Parathyroid adenoma (tissue), 2 donors: ENCODE data around the gene LENG9.

Experiments used
- H2AFZ ChIP-seq: fragments of 300-600 bp; sonication (generic); one replicate; pipeline ENCODE4 v1.7.0; 2017; ENCODE audit warnings: antibody characterized with exemption, mild to moderate bottlenecking
- H3K27ac ChIP-seq: fragments of 300-600 bp; sonication (generic); one replicate; pipeline ENCODE4 v1.7.0; 2017
- H3K27me3 ChIP-seq: fragments of 300-600 bp; sonication (generic); one replicate; pipeline ENCODE4 v1.7.0; 2017; ENCODE audit warnings: low read length; ENCODE audit not compliant: control insufficient read depth, insufficient read depth
- H3K36me3 ChIP-seq: fragments of 300-600 bp; sonication (generic); one replicate; pipeline ENCODE4 v1.7.0; 2017; ENCODE audit warnings: low read length; ENCODE audit not compliant: control insufficient read depth, insufficient read depth
- H3K4me1 ChIP-seq: fragments of 300-600 bp; sonication (generic); one replicate; pipeline ENCODE4 v1.7.0; 2017; ENCODE audit warnings: control low read depth
- H3K4me2 ChIP-seq: fragments of 300-600 bp; sonication (generic); one replicate; pipeline ENCODE4 v1.7.0; 2017; ENCODE audit warnings: low read length
- H3K4me3 ChIP-seq: fragments of 300-600 bp; sonication (generic); one replicate; pipeline ENCODE4 v1.7.0; 2017; ENCODE audit warnings: low read depth, low read length
- H3K79me2 ChIP-seq: fragments of 300-600 bp; sonication (generic); one replicate; pipeline ENCODE4 v1.7.0; 2017; ENCODE audit warnings: control low read depth
- H3K9ac ChIP-seq: fragments of 300-600 bp; sonication (generic); one replicate; pipeline ENCODE4 v1.7.0; 2017; ENCODE audit warnings: mild to moderate bottlenecking
- H3K9me3 ChIP-seq: fragments of 300-600 bp; sonication (generic); one replicate; pipeline ENCODE4 v1.7.0; 2017; ENCODE audit warnings: low read length; ENCODE audit not compliant: control insufficient read depth
- TF ChIP-seq, protein P1 (sequence below): fragments of 300-600 bp; sonication (generic); IDR thresholded peaks from one replicate; pipeline ENCODE4 v1.7.0; 2017; ENCODE audit warnings: antibody characterized with exemption, mild to moderate bottlenecking
- donor health status: primary hyperparathyroidism.

Gene LENG9

DNA sequence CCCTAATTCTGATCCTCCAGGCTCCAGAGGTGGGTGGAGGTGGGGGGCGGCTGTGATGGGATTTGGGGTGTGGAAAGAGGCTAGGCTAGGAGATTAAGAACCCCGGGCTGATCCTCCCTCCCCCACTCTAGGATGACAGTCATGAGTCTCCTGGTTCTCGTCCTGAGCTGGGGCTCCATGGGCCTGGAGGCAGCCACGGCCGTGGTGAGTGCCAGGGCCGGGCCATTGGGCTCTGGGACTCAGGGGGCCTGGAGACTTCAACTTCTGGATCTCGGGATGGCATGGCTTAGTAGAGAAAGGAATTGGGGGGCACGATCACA, 34.4 kb downstream of the LENG9 start:
- Histone ChIP-seq H3K27ac (no peak overlapping the region), H3K4me1 (peaks cover 3% of the 10 kb centered on the region), H2AFZ (no peak overlapping the region), H3K4me3 (no peak overlapping the region), H3K9ac (no peak overlapping the region), H3K27me3 (no peaks in the 10 kb centered on the region), H3K36me3 (no peaks in the 10 kb centered on the region), H3K79me2 (no peaks in the 10 kb centered on the region), H3K9me3 (no peaks in the 10 kb centered on the region), H3K4me2 (no peak overlapping the region)
- TF ChIP-seq, protein P1, sequence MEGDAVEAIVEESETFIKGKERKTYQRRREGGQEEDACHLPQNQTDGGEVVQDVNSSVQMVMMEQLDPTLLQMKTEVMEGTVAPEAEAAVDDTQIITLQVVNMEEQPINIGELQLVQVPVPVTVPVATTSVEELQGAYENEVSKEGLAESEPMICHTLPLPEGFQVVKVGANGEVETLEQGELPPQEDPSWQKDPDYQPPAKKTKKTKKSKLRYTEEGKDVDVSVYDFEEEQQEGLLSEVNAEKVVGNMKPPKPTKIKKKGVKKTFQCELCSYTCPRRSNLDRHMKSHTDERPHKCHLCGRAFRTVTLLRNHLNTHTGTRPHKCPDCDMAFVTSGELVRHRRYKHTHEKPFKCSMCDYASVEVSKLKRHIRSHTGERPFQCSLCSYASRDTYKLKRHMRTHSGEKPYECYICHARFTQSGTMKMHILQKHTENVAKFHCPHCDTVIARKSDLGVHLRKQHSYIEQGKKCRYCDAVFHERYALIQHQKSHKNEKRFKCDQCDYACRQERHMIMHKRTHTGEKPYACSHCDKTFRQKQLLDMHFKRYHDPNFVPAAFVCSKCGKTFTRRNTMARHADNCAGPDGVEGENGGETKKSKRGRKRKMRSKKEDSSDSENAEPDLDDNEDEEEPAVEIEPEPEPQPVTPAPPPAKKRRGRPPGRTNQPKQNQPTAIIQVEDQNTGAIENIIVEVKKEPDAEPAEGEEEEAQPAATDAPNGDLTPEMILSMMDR, result no peak

DNA sequence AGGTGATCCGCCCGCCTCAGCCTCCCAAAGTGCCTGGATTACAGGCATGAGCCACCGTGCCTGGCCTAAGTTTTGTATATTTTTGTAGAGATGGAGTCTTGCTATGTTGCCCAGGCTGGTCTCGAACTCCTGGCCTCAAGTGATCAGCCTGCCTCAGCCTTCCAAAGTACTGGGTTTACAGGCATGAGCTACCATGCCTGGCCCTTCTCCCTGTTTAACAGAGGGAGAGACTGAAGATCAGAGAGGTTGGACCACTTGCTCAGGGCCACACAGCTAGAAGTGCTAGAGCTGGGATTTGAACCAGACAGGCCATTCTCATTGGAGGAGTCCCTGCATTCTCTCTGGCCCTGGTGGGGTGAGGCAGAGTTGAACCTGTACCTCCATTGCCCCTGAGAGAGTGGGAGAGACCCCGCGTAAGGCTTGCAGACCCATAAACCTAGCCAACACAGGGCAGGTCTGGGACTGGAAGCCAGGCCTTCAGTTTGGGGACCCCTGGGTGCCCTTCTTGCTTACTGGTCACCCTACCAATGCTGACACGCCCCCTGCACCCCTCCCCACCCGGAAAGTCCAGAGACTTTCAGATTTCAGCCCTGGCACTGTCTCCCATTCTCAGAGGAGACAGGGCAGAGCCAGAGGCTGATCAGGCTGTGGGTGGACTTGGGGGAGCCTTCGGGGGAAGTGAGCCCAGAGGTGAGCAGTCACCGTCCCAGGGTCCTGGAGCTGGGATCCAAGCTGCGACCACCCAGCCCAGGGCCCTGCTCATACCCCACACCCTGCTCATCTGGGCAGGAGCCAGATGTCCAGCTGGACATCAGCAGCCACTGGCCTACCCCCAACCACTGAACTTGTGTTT, 35.0 kb downstream of the LENG9 start:
- Histone ChIP-seq H3K4me3 (no peak overlapping the region), H3K36me3 (no peaks in the 10 kb centered on the region), H3K79me2 (no peaks in the 10 kb centered on the region), H2AFZ (no peak overlapping the region), H3K4me1 (peaks cover 3% of the 10 kb centered on the region), H3K27me3 (no peaks in the 10 kb centered on the region), H3K4me2 (no peak overlapping the region), H3K9ac (no peak overlapping the region), H3K27ac (no peak overlapping the region), H3K9me3 (no peaks in the 10 kb centered on the region)
- TF ChIP-seq, protein P1, result no peak

DNA sequence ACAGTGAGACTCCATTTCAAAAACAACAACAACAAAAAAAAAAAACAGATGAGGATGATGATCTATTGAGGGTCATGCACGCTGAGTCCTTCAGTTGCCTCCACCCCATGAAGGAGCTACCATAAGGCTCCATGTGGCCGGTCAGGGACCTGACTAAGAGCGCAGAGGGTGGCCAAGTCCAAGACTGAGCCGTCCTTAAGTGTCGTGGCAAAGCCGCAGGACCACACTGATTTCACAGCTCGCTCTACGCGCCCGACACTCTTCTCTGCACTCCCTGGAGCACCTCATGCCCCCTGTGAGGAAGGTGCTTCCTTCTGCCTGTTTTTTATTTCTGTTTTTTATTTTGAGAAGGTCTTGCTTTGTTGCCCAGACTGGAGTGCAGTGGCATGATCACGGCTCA, 36.0 kb downstream of the LENG9 start:
- H3K4me3 ChIP-seq, result no peak overlapping the region
- H2AFZ ChIP-seq, result no peak overlapping the region
- TF ChIP-seq, protein P1, result no peak
- no peak overlapping the region for H3K9ac ChIP-seq
- no peaks in the 10 kb centered on the region for H3K27me3 ChIP-seq
- no peaks in the 10 kb centered on the region for H3K36me3 ChIP-seq
- no peak overlapping the region for H3K27ac ChIP-seq
- H3K79me2 ChIP-seq, result no peaks in the 10 kb centered on the region
- no peaks in the 10 kb centered on the region for H3K9me3 ChIP-seq
- peaks cover 3% of the 10 kb centered on the region for H3K4me1 ChIP-seq
- no peak overlapping the region for H3K4me2 ChIP-seq

DNA sequence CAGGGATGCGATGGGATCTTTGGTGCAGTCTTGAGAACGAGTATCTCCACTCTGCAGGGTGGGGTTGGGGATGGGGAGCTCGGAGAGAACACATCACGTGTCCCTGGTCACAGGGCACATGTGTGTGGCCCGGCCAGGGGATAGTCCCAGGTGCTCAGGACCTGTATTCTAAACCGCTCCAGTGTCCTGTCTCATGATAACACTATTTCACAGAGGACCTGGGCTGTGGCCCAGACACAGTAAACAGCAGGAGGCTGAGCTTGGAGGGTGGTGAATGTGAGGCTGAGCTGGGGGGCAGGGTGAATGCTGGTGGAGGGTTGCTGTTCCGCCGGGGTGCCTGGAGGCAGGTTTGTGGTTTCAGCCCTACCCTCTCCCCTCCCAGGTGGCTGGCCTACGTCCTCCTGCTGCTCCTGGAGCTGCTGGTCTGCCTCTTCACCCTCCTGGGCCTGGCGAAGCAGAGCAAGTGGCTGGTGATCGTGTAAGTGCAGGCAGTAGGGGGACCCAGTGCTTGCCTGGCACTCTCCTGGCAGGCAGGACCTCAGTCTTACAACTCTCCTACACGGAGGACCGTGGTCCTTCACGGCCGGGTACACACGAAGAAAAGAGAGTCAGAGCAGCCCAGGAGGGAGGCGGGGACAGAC, 37.2 kb downstream of the LENG9 start:
- H3K4me3 ChIP-seq, result no peak overlapping the region
- H3K36me3 ChIP-seq, result no peaks in the 10 kb centered on the region
- H3K4me1 ChIP-seq, result peaks cover 1% of the 10 kb centered on the region
- H3K79me2 ChIP-seq, result no peaks in the 10 kb centered on the region
- no peak overlapping the region for H2AFZ ChIP-seq
- no peaks in the 10 kb centered on the region for H3K9me3 ChIP-seq
- TF ChIP-seq, protein P1, result no peak
- H3K4me2 ChIP-seq, result no peak overlapping the region
- no peak overlapping the region for H3K9ac ChIP-seq
- no peak overlapping the region for H3K27ac ChIP-seq
- H3K27me3 ChIP-seq, result peaks cover 2% of the 10 kb centered on the region

DNA sequence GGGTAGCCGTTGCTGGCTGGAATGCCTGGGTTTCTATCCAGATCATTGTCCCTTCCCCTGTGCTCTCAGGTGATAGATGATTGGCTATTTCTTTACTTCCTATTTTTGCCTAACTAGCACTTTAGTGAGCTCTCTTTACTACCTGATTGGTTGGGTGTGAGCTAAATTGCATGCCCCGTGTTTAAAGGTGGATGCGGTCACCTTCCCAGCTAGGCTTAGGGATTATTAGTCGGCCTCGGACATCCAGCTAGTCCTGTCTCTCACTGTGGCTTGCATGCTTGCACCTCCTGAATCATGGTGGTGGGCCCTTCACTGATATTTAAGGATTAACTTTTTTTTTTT, 38.2 kb downstream of the LENG9 start:
- peaks cover 8% of the 10 kb centered on the region for H3K27me3 ChIP-seq
- no peak overlapping the region for H3K27ac ChIP-seq
- H3K79me2 ChIP-seq, result no peaks in the 10 kb centered on the region
- H3K4me2 ChIP-seq, result no peak overlapping the region
- no peaks in the 10 kb centered on the region for H3K36me3 ChIP-seq
- TF ChIP-seq, protein P1, result no peak
- H3K9me3 ChIP-seq, result no peaks in the 10 kb centered on the region
- H2AFZ ChIP-seq, result no peak overlapping the region
- H3K4me1 ChIP-seq, result no peaks in the 10 kb centered on the region
- H3K9ac ChIP-seq, result no peak overlapping the region
- H3K4me3 ChIP-seq, result no peak overlapping the region
